AG10803 (cell line): ENCODE measurements around the gene TIMM29.
A peak's percentile ranks its signal among the peaks of the same experiment; 100 is the strongest.

Experiments used
- DNase-seq: peaks from one replicate; pipeline ENCODE4 v3.0.0; 2010; ENCODE audit warnings: low read depth
- H3K4me3 ChIP-seq: 2 replicates; pipeline ENCODE4 v1.5.1; 2011; ENCODE audit warnings: mild to moderate bottlenecking, low read length, control low read depth
- TF ChIP-seq, protein P1 (sequence below): conservative IDR thresholded peaks from 2 replicates; pipeline ENCODE4 v1.5.1; 2011; ENCODE audit warnings: mild to moderate bottlenecking, low read length, control low read depth, inconsistent platforms

The TIMM29 gene

DNA sequence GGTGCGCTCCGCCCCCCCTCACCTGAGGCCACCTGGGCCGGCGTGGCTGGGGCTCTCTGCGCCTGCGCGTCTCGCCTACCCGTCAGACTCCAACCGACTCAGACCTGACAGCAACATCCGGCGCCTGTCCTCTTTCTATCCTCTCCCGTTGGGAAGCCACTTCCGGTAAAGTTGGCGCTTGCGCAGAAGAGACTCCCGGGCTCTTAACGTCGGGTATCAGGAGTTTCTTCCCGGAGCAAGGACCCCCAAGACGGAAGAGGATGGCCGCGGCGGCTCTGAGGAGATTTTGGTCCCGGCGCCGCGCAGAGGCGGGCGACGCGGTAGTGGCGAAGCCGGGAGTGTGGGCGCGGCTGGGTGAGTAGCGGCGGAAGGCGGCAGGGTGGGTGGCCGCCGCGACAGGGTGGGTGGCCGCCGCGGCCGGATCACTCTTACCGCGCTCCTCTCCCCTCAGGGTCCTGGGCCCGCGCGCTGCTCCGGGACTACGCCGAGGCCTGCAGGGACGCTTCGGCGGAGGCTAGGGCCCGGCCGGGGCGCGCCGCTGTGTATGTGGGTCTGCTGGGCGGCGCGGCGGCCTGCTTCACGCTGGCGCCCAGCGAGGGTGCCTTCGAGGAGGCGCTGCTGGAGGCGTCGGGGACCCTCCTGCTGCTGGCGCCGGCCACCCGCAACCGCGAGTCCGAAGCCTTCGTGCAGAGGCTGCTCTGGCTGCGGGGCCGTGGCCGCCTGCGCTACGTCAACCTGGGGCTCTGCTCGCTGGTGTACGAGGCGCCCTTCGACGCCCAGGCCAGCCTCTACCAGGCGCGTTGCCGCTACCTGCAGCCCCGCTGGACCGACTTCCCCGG is at the start of gene TIMM29, which contains the start of gene YIPF2:
Gene TIMM29 (plus strand): TSS at position 249 of the 839 bp plus-strand sequence. CDS start 12 bp downstream, at position 261.
Gene YIPF2 (minus strand): TSS at position 77 of the 839 bp plus-strand sequence. CDS start 229 bp downstream, outside the sequence.
- TF ChIP-seq, protein P1, sequence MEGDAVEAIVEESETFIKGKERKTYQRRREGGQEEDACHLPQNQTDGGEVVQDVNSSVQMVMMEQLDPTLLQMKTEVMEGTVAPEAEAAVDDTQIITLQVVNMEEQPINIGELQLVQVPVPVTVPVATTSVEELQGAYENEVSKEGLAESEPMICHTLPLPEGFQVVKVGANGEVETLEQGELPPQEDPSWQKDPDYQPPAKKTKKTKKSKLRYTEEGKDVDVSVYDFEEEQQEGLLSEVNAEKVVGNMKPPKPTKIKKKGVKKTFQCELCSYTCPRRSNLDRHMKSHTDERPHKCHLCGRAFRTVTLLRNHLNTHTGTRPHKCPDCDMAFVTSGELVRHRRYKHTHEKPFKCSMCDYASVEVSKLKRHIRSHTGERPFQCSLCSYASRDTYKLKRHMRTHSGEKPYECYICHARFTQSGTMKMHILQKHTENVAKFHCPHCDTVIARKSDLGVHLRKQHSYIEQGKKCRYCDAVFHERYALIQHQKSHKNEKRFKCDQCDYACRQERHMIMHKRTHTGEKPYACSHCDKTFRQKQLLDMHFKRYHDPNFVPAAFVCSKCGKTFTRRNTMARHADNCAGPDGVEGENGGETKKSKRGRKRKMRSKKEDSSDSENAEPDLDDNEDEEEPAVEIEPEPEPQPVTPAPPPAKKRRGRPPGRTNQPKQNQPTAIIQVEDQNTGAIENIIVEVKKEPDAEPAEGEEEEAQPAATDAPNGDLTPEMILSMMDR, result no peak
- H3K4me3 ChIP-seq, result peak within 1 kb of the TSS; percentile 84
- DNase-seq, result peak; percentile 98

DNA sequence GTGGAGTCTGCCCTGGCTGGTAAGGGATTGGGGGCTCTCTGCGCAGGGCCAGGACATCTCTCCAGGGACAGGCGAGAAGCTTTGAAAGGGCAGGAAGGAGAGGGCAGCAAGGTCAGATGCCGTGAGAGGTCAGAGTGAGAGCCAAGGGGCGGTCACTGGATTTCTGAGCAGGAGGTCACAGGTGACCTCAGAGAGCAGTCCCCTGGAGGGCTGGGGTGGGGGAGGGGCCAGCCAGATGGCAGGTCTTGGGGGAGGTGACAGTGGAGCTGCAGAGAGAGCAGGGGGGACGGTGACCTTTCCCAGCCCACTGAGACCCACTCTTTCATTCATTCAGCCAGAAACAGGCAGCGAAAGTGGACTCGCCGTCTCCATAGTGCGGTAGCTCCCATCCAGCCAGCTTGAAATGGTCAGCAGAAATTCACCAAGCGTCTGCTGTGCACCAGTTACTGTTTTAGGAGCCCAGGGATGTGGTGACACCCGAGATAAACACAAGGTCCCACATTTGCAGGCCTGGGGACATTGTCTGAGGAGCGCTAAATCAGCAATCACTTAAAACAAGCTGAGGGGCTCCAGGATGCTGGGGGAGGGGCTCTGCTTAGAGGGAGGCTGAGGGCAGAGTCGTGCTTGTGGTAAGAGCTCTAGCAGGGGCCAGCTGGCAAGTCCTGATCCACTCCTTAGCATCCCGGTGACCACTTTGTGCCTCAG is 47.1 kb upstream of the TIMM29 start:
- DNase-seq, result no peak
- TF ChIP-seq, protein P1, result no peak
- no peak overlapping the region for H3K4me3 ChIP-seq

GRCh38 chr19:10882108-10882457 is 46.5 kb upstream of the TIMM29 start:
- no peak for DNase-seq
- TF ChIP-seq, protein P1, result no peak
- H3K4me3 ChIP-seq, result no peak overlapping the region

- no peak overlapping the region for H3K4me3 ChIP-seq
- DNase-seq, result peak; percentile 67
- TF ChIP-seq, protein P1, result no peak
Observed at GRCh38 chr19:10884274-10884673, 44.3 kb upstream of the TIMM29 start.

DNA sequence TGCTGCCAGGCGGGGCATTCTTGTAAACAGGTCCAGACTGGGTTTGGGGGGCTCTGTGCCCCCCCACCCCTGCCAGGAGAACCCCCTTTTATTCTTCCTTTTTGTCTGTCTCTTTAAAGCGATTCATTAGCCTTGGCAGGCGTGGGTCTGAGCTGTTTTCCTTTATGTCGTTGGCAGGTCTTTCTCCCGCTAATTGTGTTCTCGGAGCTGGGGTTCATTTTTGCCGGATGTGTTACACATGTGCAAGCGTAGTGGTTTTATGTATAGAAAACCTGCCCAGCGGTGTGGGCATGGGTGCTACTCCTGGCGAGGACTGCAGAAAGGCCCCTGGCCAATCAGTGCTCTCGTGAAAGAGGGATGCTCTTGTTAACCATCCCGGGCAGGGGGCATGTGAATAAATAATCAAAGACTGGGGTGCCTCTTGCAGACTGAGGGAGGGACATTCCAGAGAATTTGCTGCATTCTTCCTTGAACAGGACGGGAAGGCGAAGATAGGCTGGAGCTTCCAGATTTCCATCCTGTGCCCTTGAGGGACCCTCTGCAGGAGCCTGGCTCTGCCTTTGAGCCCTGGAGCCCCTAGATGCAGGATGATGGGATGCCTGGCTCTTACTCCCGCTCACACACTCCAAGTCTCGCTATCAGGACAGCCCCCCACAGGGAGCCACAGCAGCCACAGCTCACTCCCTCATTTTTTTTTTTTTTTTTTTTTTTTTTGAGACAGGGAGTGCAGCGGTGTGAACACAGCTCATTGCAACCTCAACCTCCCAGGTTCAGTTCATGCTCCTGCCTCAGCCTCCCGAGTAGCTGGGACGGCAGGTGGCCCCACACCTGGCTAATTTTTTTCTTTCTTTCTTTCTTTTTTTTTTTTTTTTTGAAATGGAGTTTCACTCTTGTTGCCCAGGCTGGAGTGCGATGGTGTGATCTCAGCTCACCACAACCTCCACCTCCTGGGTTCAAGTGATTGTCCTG is 43.1 kb upstream of the TIMM29 start:
- TF ChIP-seq, protein P1, result no peak
- DNase-seq, result no peak

GRCh38 chr19:10887616-10888367 is 40.8 kb upstream of the TIMM29 start:
- DNase-seq, result no peak
- TF ChIP-seq, protein P1, result no peak
- no peak overlapping the region for H3K4me3 ChIP-seq

More for the DNA sequence above, 43.1 kb upstream of the TIMM29 start:
- H3K4me3 ChIP-seq, result no peak overlapping the region
